Measurements from ENCODE around the gene TSPAN4. TPM values are rescaled to one million over a fixed set of nuclear protein-coding genes. Genes with fewer than 3 reads are reported as not detected.

The TSPAN4 gene
- total and polyA plus RNA-seq, 9 of the 15 experiments (the other 6 are each of a cell fraction or from before 2014, with no cell fraction given) = 0.07 to 31.0 (median 15.7) TPM

GRCh38 chr11:910044-910588 lies 67.5 kb downstream of the TSPAN4 start (continued):
- TF ChIP-seq ZNF239 (CRISPR knock-in tag; IDR thresholded peaks at IDR 0.05) = no peak
- no peak for TF ChIP-seq ILK (tag; IDR thresholded peaks at IDR 0.05; ENCODE audit: borderline replicate concordance, low read depth)
- no peak for TF ChIP-seq ZBTB9 (CRISPR knock-in tag; IDR thresholded peaks at IDR 0.05)
- TF ChIP-seq EWSR1 (IDR thresholded peaks at IDR 0.05; ENCODE audit: borderline replicate concordance, low read depth, partially characterized antibody) = no peak

- no peaks in the 10 kb centered on the region for H3K27me3 ChIP-seq (ENCODE audit: control insufficient read depth in 2 of 2, insufficient read depth in 2 of 2, low read length in 2 of 2)
- FAIRE-seq = peak; percentile 51
- no TSS peak for BruUV-seq (replicated peaks)
- in situ Hi-C loops (cut with MboI) = no loop called here
- ChIA-PET CTCF (ENCODE audit: low intra/inter-chr PET ratio) (no interaction called here), POLR2A (interaction anchor here (0.6 to 1.0 kb wide), 2 partner anchors 38 to 862 kb away, joined by 3 to 4 read pairs; no protein-coding TSS in a partner anchor)
- peak within 1 kb of the TSS; percentile 81 to 97 for H3K9ac ChIP-seq (ENCODE audit: insufficient read depth in 1 of 2, low read depth in 2 of 2, low read length in 2 of 2)
- peak within 1 kb of the TSS; percentile 100 for H3K4me3 ChIP-seq
- H2AFZ ChIP-seq (ENCODE audit: low read depth, low read length) = peak within 1 kb of the TSS; percentile 88
- peak; percentile 93 to 98 (median 97) for DNase-seq (ENCODE audit: extremely low read depth in 1 of 4, low spot score in 3 of 4)
- H3K36me3 ChIP-seq (ENCODE audit: control insufficient read depth, insufficient read depth, low read length) = peaks cover 35% of the 10 kb centered on the region; the same call in 2 of the 3 replicates
- H3K9me1 ChIP-seq (ENCODE audit: control insufficient read depth, insufficient read depth, low read length) = no peaks in the 10 kb centered on the region
- peaks cover 40% of the 10 kb centered on the region for H3K79me2 ChIP-seq (ENCODE audit: control insufficient read depth, insufficient read depth, low read length)
- peaks cover 37 to 59% of the 10 kb centered on the region in 2 experiments for H3K4me1 ChIP-seq (replicated peaks in 1 of 2; ENCODE audit: control insufficient read depth in 2 of 2, insufficient read depth in 2 of 2, low read length in 2 of 2)
- intact Hi-C loops (cut with micrococcal nuclease) = loop anchor here (10.0 kb wide), 1 partner anchor 66 kb away; the partner anchor contains the start of genes POLR2L and TSPAN4
- no peaks in the 10 kb centered on the region for H3K9me3 ChIP-seq (replicated peaks; ENCODE audit: control insufficient read depth, insufficient read depth, low read depth, low read length)
- peak within 1 kb of the TSS; percentile 93 for H3K27ac ChIP-seq (ENCODE audit: extremely low read depth, low read depth, low read length)
- WGBS (ENCODE audit: insufficient coverage, low coverage, missing lambda C conversion rate) = 0% methylated on average over 30 of the region's 59 CpGs
- peak within 1 kb of the TSS; percentile 91 for H3K4me2 ChIP-seq (ENCODE audit: insufficient read depth, low read length)
- H4K20me1 ChIP-seq (replicated peaks; ENCODE audit: control insufficient read depth, insufficient read depth, low read length) = peaks cover 15% of the 10 kb centered on the region; the same call in 1 of the 2 replicates
- ATAC-seq = peak; percentile 96
- TF ChIP-seq HDGF (IDR thresholded peaks at IDR 0.05) = no peak
- peak; percentile 23; the same call in 1 of the 2 replicates for TF ChIP-seq THAP7 (CRISPR knock-in tag; IDR thresholded peaks at IDR 0.05)
- no peak for TF ChIP-seq ZBTB2 (IDR thresholded peaks at IDR 0.05)
- TF ChIP-seq GATAD2A (IDR thresholded peaks at IDR 0.05) = peak; percentile 80; the same call in 1 of the 2 replicates
- TF ChIP-seq ELK1 (CRISPR knock-in tag; IDR thresholded peaks at IDR 0.05) = peak; percentile 89; the same call in 1 of the 2 replicates
- peak in 1 of 2 experiments; percentile 98; a peak in 2 of 4 replicates for TF ChIP-seq HDAC1 (IDR thresholded peaks at IDR 0.05)
- TF ChIP-seq KDM4B (IDR thresholded peaks at IDR 0.05; ENCODE audit: borderline replicate concordance in 2 of 2, low read depth in 1 of 2) = no peak
- peak; percentile 74 to 80; a peak in 2 of 4 replicates for TF ChIP-seq NRF1 (conservative IDR thresholded peaks at IDR 0.05 in 1 of 2, IDR thresholded peaks at IDR 0.05 in 1 of 2)
- no peak for TF ChIP-seq SAFB2 (IDR thresholded peaks at IDR 0.05; ENCODE audit: borderline replicate concordance, low read depth, low read length, severe bottlenecking)
Measured at GRCh38 chr11:910589-911030, 68.0 kb downstream of the TSPAN4 start, which contains the start of gene CHID1. Gene CHID1, minus strand, starts transcription at chr11:910810. Its CDS starts 5,994 bp downstream, at chr11:904816.

Measured in K562 (cell line).